DOHH2 (cell line): ENCODE results near the gene DSP.

ENCODE experiments used
- CTCF ChIP-seq: fragments of 200-600 bp; sonication (generic); IDR thresholded peaks from one replicate; pipeline ENCODE4 v1.5.1; 2014; ENCODE audit warnings: antibody characterized with exemption, mild to moderate bottlenecking, low read depth, low read length; ENCODE audit not compliant: poor library complexity, severe bottlenecking
- EZH2phosphoT487 ChIP-seq: fragments of 200-600 bp; sonication (generic); IDR thresholded peaks from 2 replicates; pipeline ENCODE4 v1.6.1; 2017; ENCODE audit warnings: borderline replicate concordance, mild to moderate bottlenecking, antibody characterized with exemption, low read length, moderate library complexity, mixed read lengths

- no peak for TF ChIP-seq CTCF
- TF ChIP-seq EZH2phosphoT487, result no peak
Measured at GRCh38 chr6:7574500-7574899, 33.0 kb downstream of the DSP start.
